GM23338 (cell line): ENCODE results near the gene CXXC1. TPM values are rescaled to one million over a fixed set of nuclear protein-coding genes. Genes with fewer than 3 reads are reported as not detected.

Experiments
- CREB1 ChIP-seq: fragments of 250-450 bp; sonication (Bioruptor Pico); IDR thresholded peaks from 2 replicates; pipeline ENCODE4 v1.5.0; 2020; ENCODE audit warnings: low read depth, mild to moderate bottlenecking, moderate library complexity
- ETS1 ChIP-seq: IDR thresholded peaks from 2 replicates; pipeline ENCODE4 v1.6.1; 2016; ENCODE audit warnings: antibody characterized with exemption
- EZH2 ChIP-seq: fragments of 200-600 bp; sonication (generic); IDR thresholded peaks from one replicate; pipeline ENCODE4 v1.8.0; 2017; ENCODE audit warnings: antibody characterized with exemption, mild to moderate bottlenecking, low read depth; ENCODE audit not compliant: unreplicated experiment
- EZH2phosphoT487 ChIP-seq: fragments of 200-600 bp; sonication (generic); IDR thresholded peaks from one replicate; pipeline ENCODE4 v1.8.1; 2018; ENCODE audit warnings: antibody characterized with exemption; ENCODE audit not compliant: unreplicated experiment
- JUNB ChIP-seq: IDR thresholded peaks from one replicate; pipeline ENCODE4 v1.6.1; 2016; ENCODE audit warnings: antibody characterized with exemption; ENCODE audit not compliant: unreplicated experiment
- NANOG ChIP-seq: IDR thresholded peaks from 2 replicates; pipeline ENCODE4 v1.6.1; 2016; ENCODE audit warnings: antibody characterized with exemption, borderline replicate concordance
- POLR2AphosphoS5 ChIP-seq: IDR thresholded peaks from 2 replicates; pipeline ENCODE4 v1.6.1; 2016; ENCODE audit warnings: antibody characterized with exemption, low read depth
- STAT1 ChIP-seq: IDR thresholded peaks from one replicate; pipeline ENCODE4 v1.6.1; 2016; ENCODE audit warnings: antibody characterized with exemption; ENCODE audit not compliant: unreplicated experiment
- ZNF114 ChIP-seq: fragments of 250-450 bp; sonication (Bioruptor Pico); IDR thresholded peaks from 2 replicates; pipeline ENCODE4 v1.5.0; 2020; ENCODE audit warnings: mild to moderate bottlenecking, moderate library complexity
- ZNF331 ChIP-seq: fragments of 250-450 bp; sonication (Bioruptor Pico); IDR thresholded peaks from 2 replicates; pipeline ENCODE4 v1.5.0; 2020; ENCODE audit warnings: low read depth, mild to moderate bottlenecking, moderate library complexity
- ZNF462 ChIP-seq: fragments of 250-450 bp; sonication (Bioruptor Pico); IDR thresholded peaks from 2 replicates; pipeline ENCODE4 v1.5.0; 2020; ENCODE audit warnings: mild to moderate bottlenecking, moderate library complexity
- polyA plus RNA-seq: library from polyadenylated mRNA; unstranded; fragments of >200 nt; fragmentation: Nextera tagmentation; extraction: Ambion mirVana; gene quantifications from 2 replicates; pipeline ENCODE4 v1.2.1, GENCODE V29; 2016
- total RNA-seq: library from RNA; depleted of rRNA; stranded (reverse); fragments of >200 nt; shearing (Covaris generic); gene quantifications from 2 replicates; pipeline ENCODE4 v1.2.3, GENCODE V29; 2014

The CXXC1 gene
- total and polyA plus RNA-seq, 2 experiments from 2014 or later, result 59.0 to 74.3 TPM

- TF ChIP-seq ZNF462 (CRISPR knock-in tag) (no peak), POLR2AphosphoS5 (no peak), ETS1 (no peak), STAT1 (no peak), CREB1 (no peak), ZNF331 (CRISPR knock-in tag) (no peak), EZH2 (no peak), ZNF114 (CRISPR knock-in tag) (no peak), NANOG (no peak), JUNB (no peak), EZH2phosphoT487 (no peak)
These were observed 19.5 kb upstream of the CXXC1 start (continued) for GRCh38 chr18:50306944-50307343.
